Keratinocyte (primary cell): Measurements from ENCODE around the gene HOXC11. TPM values are rescaled to one million over a fixed set of nuclear protein-coding genes. Genes with fewer than 3 reads are reported as not detected.

ENCODE experiments used
- DNase-seq: peaks from one replicate; pipeline ENCODE4 v3.0.0-alpha.2; 2011; ENCODE audit warnings: low read depth, missing footprints, low spot score
- FAIRE-seq: peaks from 2 replicates; lab custom pipeline; 2011; peaks lifted over from hg19 to GRCh38; lab: Jason Lieb, UNC
- H2AFZ ChIP-seq: 2 replicates; pipeline ENCODE4 v1.6.0; 2012; ENCODE audit warnings: low read length, control low read depth, inconsistent platforms; ENCODE audit not compliant: control insufficient read depth
- H3K27ac ChIP-seq: 2 replicates; pipeline ENCODE4 v1.5.1; 2011; ENCODE audit warnings: low read length; ENCODE audit not compliant: control insufficient read depth, insufficient read depth
- H3K27me3 ChIP-seq: 3 replicates; pipeline ENCODE4 v1.6.0; 2011; ENCODE audit warnings: low read length; ENCODE audit not compliant: control insufficient read depth, insufficient read depth; ENCODE audit errors: extremely low read depth
- H3K36me3 ChIP-seq, 2 experiments: 2 replicates in 1 of 2; 3 replicates in 1 of 2; pipeline ENCODE4 v1.5.1; 2011; ENCODE audit warnings: low read length in 2 of 2, mild to moderate bottlenecking in 1 of 2; ENCODE audit not compliant: control insufficient read depth in 2 of 2, insufficient read depth in 2 of 2; ENCODE audit errors: extremely low read depth in 1 of 2
- H3K4me1 ChIP-seq: 3 replicates; pipeline ENCODE4 v1.5.1; 2011; ENCODE audit warnings: low read length; ENCODE audit not compliant: control insufficient read depth, insufficient read depth; ENCODE audit errors: extremely low read depth
- H3K4me2 ChIP-seq: 3 replicates; pipeline ENCODE4 v1.6.0; 2011; ENCODE audit warnings: low read depth, low read length; ENCODE audit not compliant: control insufficient read depth, insufficient read depth; ENCODE audit errors: extremely low read depth
- H3K4me3 ChIP-seq, 3 experiments: fragments of 200-600 bp in 1 of 3; sonication (generic) in 1 of 3; 2 replicates in 2 of 3; 3 replicates in 1 of 3; pipeline ENCODE4 v1.5.1; 2011 to 2016; ENCODE audit warnings: low read length in 3 of 3, mild to moderate bottlenecking in 3 of 3, control low read depth in 2 of 3, inconsistent platforms in 1 of 3, low read depth in 1 of 3, mixed read lengths in 1 of 3, mixed run types in 1 of 3, moderate library complexity in 1 of 3; ENCODE audit not compliant: control insufficient read depth in 2 of 3, insufficient read depth in 2 of 3; ENCODE audit errors: extremely low read depth in 1 of 3
- H3K79me2 ChIP-seq: 2 replicates; pipeline ENCODE4 v1.6.0; 2012; ENCODE audit warnings: low read length; ENCODE audit not compliant: control insufficient read depth, insufficient read depth
- H3K9ac ChIP-seq: 3 replicates; pipeline ENCODE4 v1.6.0; 2011; ENCODE audit warnings: low read length; ENCODE audit not compliant: control insufficient read depth, insufficient read depth; ENCODE audit errors: extremely low read depth
- H3K9me1 ChIP-seq: 3 replicates; pipeline ENCODE4 v1.6.0; 2011; ENCODE audit warnings: low read length; ENCODE audit not compliant: control insufficient read depth, insufficient read depth; ENCODE audit errors: extremely low read depth
- H3K9me3 ChIP-seq: 2 replicates; pipeline ENCODE4 v1.5.1; 2012; ENCODE audit warnings: low read depth, low read length; ENCODE audit not compliant: control insufficient read depth
- H4K20me1 ChIP-seq: 3 replicates; pipeline ENCODE4 v1.6.0; 2011; ENCODE audit warnings: low read length; ENCODE audit not compliant: control insufficient read depth, insufficient read depth; ENCODE audit errors: extremely low read depth
- CTCF ChIP-seq, 3 experiments: IDR thresholded peaks in 1 of 3; conservative IDR thresholded peaks in 1 of 3; optimal IDR thresholded peaks in 1 of 3; 2 replicates in 2 of 3; 3 replicates in 1 of 3; pipeline versions ENCODE3 to v1.5.1; 2011; ENCODE audit warnings: low read length in 3 of 3, mild to moderate bottlenecking in 3 of 3, moderate library complexity in 2 of 3, control low read depth in 1 of 3, inconsistent platforms in 1 of 3; ENCODE audit not compliant: insufficient read depth in 2 of 3; ENCODE audit errors: extremely low read depth in 1 of 3
- EZH2 ChIP-seq: IDR thresholded peaks from one replicate; pipeline ENCODE4 v1.6.1; 2012; ENCODE audit warnings: inconsistent platforms, mild to moderate bottlenecking, low read length, moderate library complexity
- dilution Hi-C: fragments of 300-500 bp; cut with MboI; formaldehyde crosslinking; loops from one replicate; pipeline ENCODE4 v1.7.0; 2020; ENCODE audit warnings: low sequenced_read_pairs; ENCODE audit not compliant: extremely low pct_ligation_motif_present
- polyA plus RNA-seq, 5 experiments: library from polyadenylated mRNA; depleted of rRNA in 3 of 5; stranded (reverse) in 3 of 5; stranded (forward) in 1 of 5; unstranded in 1 of 5; fragments of >200 nt; gene quantifications; 1 replicate in 1 of 5; 2 replicates in 3 of 5; 3 replicates in 1 of 5; pipeline versions ENCODE4 v1.2.1 to v1.2.3, GENCODE V29; 2011 to 2012; ENCODE audit warnings: missing spikeins in 2 of 5, low read depth in 1 of 5, low replicate concordance in 1 of 5

The HOXC11 gene
- polyA plus RNA-seq, 1 donor (not counting 4 experiments of a cell fraction or from before 2014, with no cell fraction given), result 1.6 TPM

GRCh38 chr12:53981634-53982565 lies 9.0 kb downstream of the HOXC11 start:
- H3K4me2 ChIP-seq, result peak overlapping the region; percentile 87
- peak overlapping the region; percentile 13 for H2AFZ ChIP-seq
- H3K9ac ChIP-seq, result peak overlapping the region; percentile 77
- DNase-seq (no peak), FAIRE-seq (no peak)
- H4K20me1 ChIP-seq, result no peaks in the 10 kb centered on the region
- H3K27ac ChIP-seq, result peak overlapping the region; percentile 74
- H3K9me3 ChIP-seq, result no peaks in the 10 kb centered on the region
- TF ChIP-seq CTCF (optimal IDR thresholded peaks at IDR 0.05 in 1 of 3, IDR thresholded peaks at IDR 0.05 in 1 of 3, conservative IDR thresholded peaks at IDR 0.05 in 1 of 3; ENCODE audit: extremely low read depth in 1 of 3, insufficient read depth in 2 of 3, low read length in 3 of 3) (peak in 1 of 3 experiments; percentile 12), EZH2 (no peak)
- dilution Hi-C loops, result no loop called here
- H3K36me3 ChIP-seq, result no peaks in the 10 kb centered on the region
- peak overlapping the region; percentile 44 to 67 (median 67) for H3K4me3 ChIP-seq
- no peaks in the 10 kb centered on the region for H3K27me3 ChIP-seq
- peaks cover 28% of the 10 kb centered on the region for H3K4me1 ChIP-seq
- peaks cover 31% of the 10 kb centered on the region for H3K79me2 ChIP-seq
- H3K9me1 ChIP-seq, result no peaks in the 10 kb centered on the region

- TF ChIP-seq CTCF (optimal IDR thresholded peaks at IDR 0.05 in 1 of 3, IDR thresholded peaks at IDR 0.05 in 1 of 3, conservative IDR thresholded peaks at IDR 0.05 in 1 of 3; ENCODE audit: extremely low read depth in 1 of 3, insufficient read depth in 2 of 3, low read length in 3 of 3) (no peak), EZH2 (no peak)
- Histone ChIP-seq H3K27me3 (no peaks in the 10 kb centered on the region), H4K20me1 (no peaks in the 10 kb centered on the region), H3K4me1 (peaks cover 30% of the 10 kb centered on the region), H3K9me1 (no peaks in the 10 kb centered on the region), H2AFZ (no peak overlapping the region), H3K9ac (peak overlapping the region; percentile 77), H3K4me3 (peak overlapping the region; percentile 44 to 67 (median 67)), H3K36me3 (no peaks in the 10 kb centered on the region), H3K9me3 (no peaks in the 10 kb centered on the region), H3K4me2 (peak overlapping the region; percentile 87), H3K27ac (peak overlapping the region; percentile 74), H3K79me2 (peaks cover 41% of the 10 kb centered on the region)
- dilution Hi-C loops, result no loop called here
- FAIRE-seq, result no peak
- no peak for DNase-seq
These were observed 10.0 kb downstream of the HOXC11 start for GRCh38 chr12:53982648-53983567.
